ENCODE measurements around the gene OR51E2. TPM values are rescaled to one million over a fixed set of nuclear protein-coding genes. Genes with fewer than 3 reads are reported as not detected.

OR51E2 gene
- total and polyA plus RNA-seq, 2 of the 8 experiments (the other 6 are each of a cell fraction or from before 2014, with no cell fraction given): not detected

DNA sequence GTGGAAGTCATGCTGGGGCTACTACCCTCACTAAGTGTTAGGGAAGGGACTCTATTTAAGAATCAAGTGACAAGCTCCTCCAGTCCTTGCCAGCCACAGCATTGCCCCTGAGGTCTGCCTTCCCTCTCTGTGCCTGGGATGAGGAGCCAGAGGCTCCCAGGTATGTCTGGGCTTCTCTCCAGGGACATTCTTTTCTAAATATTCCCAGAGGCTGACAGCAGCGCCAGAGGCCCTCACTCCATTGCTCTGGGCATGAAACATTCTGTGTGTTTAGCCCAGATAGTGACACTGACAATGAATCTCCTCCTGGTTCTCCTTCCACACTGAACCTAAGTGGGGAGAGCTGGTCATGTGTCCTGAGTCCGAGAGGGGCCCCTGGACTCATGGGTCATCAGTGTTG is 51.7 kb downstream of the OR51E2 start:
- Histone ChIP-seq H3K23me2 (ENCODE audit: low read depth, low read length) (no peaks in the 10 kb centered on the region), H3K4me2 (ENCODE audit: insufficient read depth in 1 of 2, low read depth in 2 of 2, low read length in 2 of 2) (no peak overlapping the region), H3K18ac (ENCODE audit: extremely low read depth, low read length) (no peak overlapping the region), H3K56ac (replicated peaks; ENCODE audit: insufficient read length, low read depth, low read length) (no peak overlapping the region), H4K20me1 (replicated peaks in 1 of 2; ENCODE audit: control insufficient read depth in 1 of 2, insufficient read depth in 2 of 2, low read length in 2 of 2) (no peaks in the 10 kb centered on the region), H2BK5ac (ENCODE audit: low read depth, low read length) (no peak overlapping the region), H3K79me2 (ENCODE audit: control insufficient read depth in 1 of 2, insufficient read depth in 2 of 2, low read length in 2 of 2) (no peaks in the 10 kb centered on the region), H4K5ac (ENCODE audit: insufficient read length, low read depth, low read length) (no peak overlapping the region), H2AFZ (ENCODE audit: low read length) (no peak overlapping the region), H4K8ac (ENCODE audit: extremely low read depth, insufficient read depth, low read length) (no peak overlapping the region), H4K91ac (replicated peaks; ENCODE audit: insufficient read length, low read length) (no peak overlapping the region), H3K9me3 (ENCODE audit: insufficient read depth in 2 of 2, low read depth in 1 of 2, low read length in 1 of 2) (no peaks in the 10 kb centered on the region), H3K36me3 (ENCODE audit: control insufficient read depth in 2 of 4, insufficient read depth in 4 of 4, low read length in 3 of 4) (no peaks in the 10 kb centered on the region), H3K4ac (replicated peaks; ENCODE audit: insufficient read length, low read depth, low read length) (no peak overlapping the region), H3K23ac (ENCODE audit: insufficient read length) (no peak overlapping the region), H2BK15ac (ENCODE audit: low read length) (no peak overlapping the region), H3K27ac (ENCODE audit: low read depth, low read length) (no peak overlapping the region), H3K79me1 (ENCODE audit: low read depth, low read length) (no peaks in the 10 kb centered on the region), H3K14ac (ENCODE audit: insufficient read length) (no peak overlapping the region), H3K27me3 (replicated peaks in 1 of 4; ENCODE audit: control insufficient read depth in 3 of 4, extremely low read depth in 1 of 4, insufficient read depth in 3 of 4, low read length in 3 of 4) (no peaks in the 10 kb centered on the region), H2BK20ac (ENCODE audit: low read length) (no peak overlapping the region), H3K4me3 (ENCODE audit: extremely low read depth in 1 of 4, insufficient read depth in 2 of 4, low read depth in 3 of 4, low read length in 4 of 4) (no peak overlapping the region), H3K4me1 (replicated peaks in 1 of 4; ENCODE audit: control insufficient read depth in 3 of 4, insufficient read depth in 4 of 4, low read length in 3 of 4) (no peaks in the 10 kb centered on the region), H2BK12ac (ENCODE audit: low read depth, low read length) (no peak overlapping the region), H2AK5ac (ENCODE audit: low read depth, low read length) (no peak overlapping the region), H3K9ac (replicated peaks in 1 of 4; ENCODE audit: extremely low read depth in 1 of 4, low read depth in 3 of 4, low read length in 3 of 4) (no peak overlapping the region), H2BK120ac (replicated peaks; ENCODE audit: low read depth, low read length) (no peak overlapping the region)
- DNase-seq (ENCODE audit: low read depth in 1 of 2, low spot score in 2 of 2): no peak
- no peak for FAIRE-seq
- CTCF ChIA-PET (ENCODE audit: partially characterized antibody): interaction anchor here (5.4 kb wide), 1 partner anchor 9 kb away, joined by 30 read pairs; the partner anchor contains the start of gene OR51D1
- 98% methylated on average over 2 of the region's 2 CpGs; no CpG with 5 or more reads in 1 of the 2 experiments for WGBS, 2 experiments (ENCODE audit: extremely low coverage in 1 of 2, insufficient coverage in 1 of 2, insufficient read length in 1 of 2, insufficient replicate concordance in 2 of 2, low coverage in 1 of 2, low lambda C conversion rate in 2 of 2, missing lambda C conversion rate in 1 of 2)
- POLR2A ChIA-PET (ENCODE audit: partially characterized antibody): no interaction called here
- TF ChIP-seq MAX (IDR thresholded peaks at IDR 0.05) (no peak), POLR2AphosphoS5 (IDR thresholded peaks at IDR 0.05; ENCODE audit: low read depth, low read length) (no peak), NRF1 (IDR thresholded peaks at IDR 0.05; ENCODE audit: low read depth, low read length) (no peak), SP1 (IDR thresholded peaks at IDR 0.05; ENCODE audit: low read depth, low read length) (no peak), YY1 (IDR thresholded peaks at IDR 0.05; ENCODE audit: low read depth, low read length) (no peak), ZNF274 (IDR thresholded peaks at IDR 0.05; ENCODE audit: borderline replicate concordance, extremely low read depth, low read length) (no peak), KDM4A (IDR thresholded peaks at IDR 0.05; ENCODE audit: low read depth, low read length, severe bottlenecking) (no peak), USF2 (IDR thresholded peaks at IDR 0.05; ENCODE audit: low read length) (no peak), RFX5 (IDR thresholded peaks at IDR 0.05; ENCODE audit: borderline replicate concordance, low read depth, low read length) (no peak), RNF2 (IDR thresholded peaks at IDR 0.05; ENCODE audit: borderline replicate concordance, low read depth, low read length, missing control alignments, poor library complexity, severe bottlenecking) (no peak), JUN (IDR thresholded peaks at IDR 0.05; ENCODE audit: low read depth, low read length) (no peak), CEBPB (IDR thresholded peaks at IDR 0.05; ENCODE audit: low read depth, low read length) (no peak), CTBP2 (IDR thresholded peaks at IDR 0.05; ENCODE audit: borderline replicate concordance, insufficient read depth, insufficient read length, low read length) (no peak)
